ENCODE measurements around the gene UTP11. TPM values are rescaled to one million over a fixed set of nuclear protein-coding genes. Genes with fewer than 3 reads are reported as not detected.

Gene UTP11
- total RNA-seq, 2 donors from 2014 or later, result 55.7 to 92.2 TPM

DNA sequence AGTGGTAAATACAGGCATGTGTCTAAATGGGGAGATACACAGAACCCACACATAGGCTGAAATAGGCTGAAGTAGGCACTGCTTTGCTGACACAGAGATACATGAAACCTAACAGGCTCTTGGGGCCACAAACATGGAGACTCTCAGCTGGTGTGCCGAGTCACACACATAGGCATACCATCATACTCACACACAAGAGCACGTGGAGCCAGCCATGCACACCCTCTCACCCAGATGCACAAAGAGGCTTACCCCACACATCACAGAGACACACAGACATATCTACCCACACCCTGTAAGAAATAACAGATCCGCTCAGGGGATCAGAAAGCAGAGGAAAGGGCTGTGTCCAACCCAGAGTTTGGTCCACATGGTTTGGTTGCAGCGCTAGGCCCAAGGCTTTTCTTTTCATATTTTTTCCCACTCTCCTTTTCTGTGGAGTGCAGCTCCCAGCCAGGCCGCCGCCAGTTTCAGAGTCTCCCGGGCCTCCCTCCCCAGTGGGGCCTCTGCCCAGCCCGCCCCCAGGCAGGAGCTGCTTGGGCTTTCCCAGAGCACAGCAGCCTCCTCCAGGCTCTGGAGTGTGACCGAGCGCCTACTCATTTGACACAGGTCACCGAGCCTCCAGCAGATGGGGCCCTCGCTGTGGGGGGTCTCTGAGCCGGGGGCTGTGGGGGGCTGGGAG lies 38.0 kb downstream of the UTP11 start:
- no peaks in the 10 kb centered on the region for H3K9me3 Mint-ChIP-seq
- ATAC-seq, result no peak
- no peak overlapping the region for H3K27ac Mint-ChIP-seq
- H3K36me3 Mint-ChIP-seq, result no peaks in the 10 kb centered on the region
- no peak for DNase-seq (ENCODE audit: low spot score in 2 of 2)

DNA sequence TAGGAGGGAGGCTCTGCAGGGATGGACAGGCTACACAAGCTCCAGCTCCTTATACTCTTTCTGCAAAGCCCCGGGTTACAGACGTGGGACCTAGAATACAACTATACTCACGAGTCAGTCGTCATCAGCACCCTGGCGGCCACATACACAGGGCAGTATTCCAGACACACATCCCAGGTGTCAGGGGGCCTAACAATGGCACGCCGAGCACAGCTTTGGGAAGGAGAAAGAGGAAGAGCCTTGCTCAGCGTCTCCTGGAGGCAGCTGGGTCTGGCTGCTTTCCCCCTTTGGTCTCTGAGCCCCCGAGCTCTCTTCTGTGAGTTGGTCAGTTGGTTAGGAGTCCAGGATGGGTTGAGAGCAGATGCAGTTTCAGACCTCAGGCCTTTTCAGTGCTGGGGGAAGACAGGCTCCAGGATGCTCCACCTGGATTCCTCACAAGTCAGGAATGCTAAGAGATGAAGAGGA lies 38.6 kb downstream of the UTP11 start:
- Mint-ChIP-seq H3K27ac (no peak overlapping the region), H3K36me3 (no peaks in the 10 kb centered on the region), H3K9me3 (no peaks in the 10 kb centered on the region)
- ATAC-seq (no peak), DNase-seq (ENCODE audit: low spot score in 2 of 2) (no peak)

- Mint-ChIP-seq H3K36me3 (no peaks in the 10 kb centered on the region), H3K27ac (peak overlapping the region in 1 of 2 donors; percentile 60), H3K9me3 (no peaks in the 10 kb centered on the region)
- ATAC-seq (peak in 1 of 2 donors; percentile 32), DNase-seq (ENCODE audit: low spot score in 2 of 2) (no peak)
These were observed 40.3 kb downstream of the UTP11 start for GRCh38 chr1:38052750-38053415.

DNA sequence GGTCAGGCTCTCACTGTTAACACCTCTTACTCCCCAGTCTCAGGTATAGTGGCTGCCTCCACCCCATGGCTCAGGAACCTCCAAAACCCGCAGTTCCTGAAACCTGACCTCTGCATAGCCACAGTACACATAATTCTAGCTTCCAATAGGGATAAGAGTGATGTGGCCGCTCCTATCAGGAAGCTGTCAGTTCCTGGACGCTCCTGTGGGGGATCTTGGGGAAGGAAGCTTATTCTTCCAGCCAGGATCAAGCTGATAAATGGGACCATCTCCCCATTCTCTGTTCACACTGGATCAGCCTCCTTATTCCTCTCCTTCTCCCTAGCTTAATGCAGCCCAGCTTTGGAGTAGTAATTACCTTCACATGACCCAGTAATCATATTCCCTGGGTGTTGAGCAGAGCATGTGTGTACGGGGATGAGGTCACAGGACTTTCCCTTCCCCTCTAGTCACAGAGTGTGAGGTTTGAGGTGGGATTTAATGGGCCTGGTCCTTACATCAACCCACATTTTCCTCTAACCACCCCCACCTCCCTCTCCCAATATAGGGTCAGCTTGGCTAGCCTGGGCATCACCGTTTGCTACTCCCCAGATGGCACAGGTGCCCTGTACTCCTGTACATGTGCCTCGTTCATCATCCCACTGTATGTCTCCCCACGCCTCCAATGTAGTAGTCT lies 41.0 kb downstream of the UTP11 start:
- H3K36me3 Mint-ChIP-seq, result no peaks in the 10 kb centered on the region
- DNase-seq (ENCODE audit: low spot score in 2 of 2) (no peak), ATAC-seq (peak in 1 of 2 donors; percentile 14)
- no peak overlapping the region for H3K27ac Mint-ChIP-seq
- no peaks in the 10 kb centered on the region for H3K9me3 Mint-ChIP-seq

DNA sequence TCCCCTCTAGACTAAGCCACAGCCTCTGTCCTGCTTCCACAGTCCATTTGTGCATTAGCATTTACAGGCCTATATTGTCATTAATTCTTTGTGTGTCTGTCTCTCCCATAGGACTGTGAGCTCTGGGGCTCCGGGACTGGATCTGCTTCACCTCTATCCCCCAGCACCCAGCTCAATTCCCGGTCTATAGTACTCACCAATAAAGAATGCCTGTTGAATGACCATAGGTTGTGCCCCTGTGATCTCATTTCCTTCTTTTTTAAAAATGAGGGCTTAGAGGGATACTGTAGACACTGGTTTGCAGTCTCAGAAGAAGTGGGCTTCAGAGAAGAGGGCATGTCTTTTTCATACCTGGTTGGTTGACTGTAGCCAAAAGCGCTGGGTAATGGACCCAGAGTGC lies 42.9 kb downstream of the UTP11 start:
- DNase-seq (ENCODE audit: low spot score in 2 of 2) (no peak), ATAC-seq (no peak)
- Mint-ChIP-seq H3K27ac (no peak overlapping the region), H3K9me3 (no peaks in the 10 kb centered on the region), H3K36me3 (no peaks in the 10 kb centered on the region)

- DNase-seq (ENCODE audit: low spot score in 2 of 2) (no peak), ATAC-seq (no peak)
- H3K27ac Mint-ChIP-seq, result no peak overlapping the region
- no peaks in the 10 kb centered on the region for H3K36me3 Mint-ChIP-seq
- H3K9me3 Mint-ChIP-seq, result no peaks in the 10 kb centered on the region
These were observed 43.4 kb downstream of the UTP11 start for GRCh38 chr1:38055965-38056364.

GRCh38 chr1:38059635-38060250 lies 47.2 kb downstream of the UTP11 start:
- DNase-seq (ENCODE audit: low spot score in 2 of 2) (no peak), ATAC-seq (no peak)
- Mint-ChIP-seq H3K9me3 (no peaks in the 10 kb centered on the region), H3K36me3 (no peaks in the 10 kb centered on the region), H3K27ac (no peak overlapping the region)

- DNase-seq (ENCODE audit: low spot score in 2 of 2) (no peak), ATAC-seq (no peak)
- H3K27ac Mint-ChIP-seq, result no peak overlapping the region
- no peaks in the 10 kb centered on the region for H3K36me3 Mint-ChIP-seq
- no peaks in the 10 kb centered on the region for H3K9me3 Mint-ChIP-seq
These were observed 48.0 kb downstream of the UTP11 start for GRCh38 chr1:38060498-38060897.

DNA sequence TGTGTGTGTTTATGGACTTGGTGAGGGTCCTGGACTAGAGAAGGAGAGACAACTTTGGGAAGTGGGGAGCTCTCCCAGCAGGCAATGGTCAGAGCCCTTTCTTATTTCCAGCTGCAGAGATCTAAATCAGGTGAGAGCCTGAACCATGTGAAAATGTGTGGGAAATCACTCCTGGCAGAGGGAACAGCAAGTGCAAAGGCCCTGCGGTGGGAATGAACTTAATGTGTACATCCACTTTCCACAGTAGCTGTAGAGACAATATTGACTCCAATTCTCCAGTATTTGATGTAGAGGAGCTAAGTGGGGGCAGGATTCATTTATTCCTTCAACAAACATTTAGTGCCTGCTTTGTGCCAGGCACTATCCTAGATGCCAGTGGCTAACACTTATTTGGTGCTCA lies 48.8 kb downstream of the UTP11 start:
- no peaks in the 10 kb centered on the region for H3K36me3 Mint-ChIP-seq
- no peaks in the 10 kb centered on the region for H3K9me3 Mint-ChIP-seq
- no peak for DNase-seq (ENCODE audit: low spot score in 2 of 2)
- ATAC-seq, result no peak
- no peak overlapping the region for H3K27ac Mint-ChIP-seq

- H3K9me3 Mint-ChIP-seq, result no peaks in the 10 kb centered on the region
- peak in 1 of 2 donors; percentile 81 for ATAC-seq
- H3K36me3 Mint-ChIP-seq, result no peaks in the 10 kb centered on the region
- peak overlapping the region in 1 of 2 donors; percentile 29 for H3K27ac Mint-ChIP-seq
- DNase-seq (ENCODE audit: low spot score in 2 of 2), result no peak
These were observed 49.4 kb downstream of the UTP11 start for GRCh38 chr1:38061883-38062328.

- peak overlapping the region in 1 of 2 donors; percentile 29 for H3K27ac Mint-ChIP-seq
- ATAC-seq (no peak), DNase-seq (ENCODE audit: low spot score in 2 of 2) (no peak)
- H3K9me3 Mint-ChIP-seq, result no peaks in the 10 kb centered on the region
- H3K36me3 Mint-ChIP-seq, result no peaks in the 10 kb centered on the region
These were observed 50.1 kb downstream of the UTP11 start for GRCh38 chr1:38062361-38063288.

DNA sequence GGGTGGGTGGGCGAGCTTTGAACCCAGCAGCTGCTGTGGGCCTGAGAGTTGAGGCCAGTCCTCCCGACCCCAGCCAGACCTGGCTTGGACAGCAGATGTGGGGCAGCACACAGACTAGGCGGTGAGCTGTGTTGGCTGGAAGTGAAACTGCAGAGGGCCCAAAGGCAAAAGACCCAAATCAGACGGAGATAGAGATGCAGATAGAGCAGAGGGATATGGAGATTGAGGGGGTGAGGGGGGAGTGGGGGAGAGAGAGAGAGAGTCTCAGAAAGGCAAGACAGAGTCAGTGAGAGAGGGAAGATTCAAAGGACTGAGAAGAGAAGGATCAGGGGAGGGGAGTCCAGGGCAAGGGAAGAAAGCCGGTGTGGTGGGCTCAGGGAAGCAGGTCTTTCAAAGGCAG lies 51.1 kb downstream of the UTP11 start:
- no peaks in the 10 kb centered on the region for H3K9me3 Mint-ChIP-seq

GRCh38 chr1:38064197-38064903 lies 51.8 kb downstream of the UTP11 start:
- no peaks in the 10 kb centered on the region for H3K9me3 Mint-ChIP-seq
- DNase-seq (ENCODE audit: low spot score in 2 of 2) (no peak), ATAC-seq (no peak)
- no peak overlapping the region for H3K27ac Mint-ChIP-seq
- no peaks in the 10 kb centered on the region for H3K36me3 Mint-ChIP-seq

More for the DNA sequence above, 51.1 kb downstream of the UTP11 start:
- no peaks in the 10 kb centered on the region for H3K36me3 Mint-ChIP-seq
- no peak for ATAC-seq
- H3K27ac Mint-ChIP-seq, result no peak overlapping the region
- no peak for DNase-seq (ENCODE audit: low spot score in 2 of 2)

DNA sequence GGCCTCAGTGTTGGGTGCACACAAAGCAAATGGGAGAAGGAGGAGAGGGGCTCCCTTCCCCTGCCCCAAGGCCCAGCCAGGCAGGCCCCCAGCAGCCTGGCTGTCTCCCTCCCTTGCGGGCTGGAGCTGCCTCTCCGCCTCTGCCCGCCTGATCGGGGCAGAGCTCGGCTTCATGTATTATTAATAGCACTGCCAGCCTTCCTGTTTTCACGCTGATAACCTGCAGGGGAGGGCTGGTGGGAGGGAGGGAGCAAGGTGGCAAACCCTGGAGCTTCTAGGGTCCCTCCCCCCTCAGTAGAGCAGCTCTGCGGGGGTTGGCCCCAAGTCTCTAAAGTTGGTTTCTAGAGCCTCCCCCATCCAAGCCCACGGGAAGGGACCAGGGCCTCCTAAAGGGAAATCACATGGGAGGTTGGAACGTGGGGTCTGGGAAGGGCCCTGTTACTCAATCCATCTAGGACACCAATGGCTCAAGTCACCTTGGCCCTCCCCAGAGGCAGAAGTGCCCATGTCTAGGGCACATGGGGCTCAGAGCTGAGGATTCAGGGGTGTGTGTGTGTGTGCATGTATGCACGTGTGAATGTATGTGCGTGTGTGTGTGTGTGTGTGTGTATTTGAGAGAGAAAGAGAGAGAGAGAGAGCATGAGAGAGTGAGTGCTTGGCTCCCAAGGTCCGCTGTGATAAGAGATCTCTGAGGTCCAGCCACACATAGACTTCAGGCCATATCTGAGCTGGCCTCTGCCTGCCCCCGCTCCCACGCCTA lies 55.9 kb downstream of the UTP11 start:
- ATAC-seq (no peak), DNase-seq (ENCODE audit: low spot score in 2 of 2) (no peak)
- Mint-ChIP-seq H3K9me3 (no peaks in the 10 kb centered on the region), H3K27ac (no peak overlapping the region), H3K36me3 (no peaks in the 10 kb centered on the region)

- DNase-seq (ENCODE audit: low spot score in 2 of 2) (no peak), ATAC-seq (no peak)
- no peak overlapping the region for H3K27ac Mint-ChIP-seq
- H3K9me3 Mint-ChIP-seq, result no peaks in the 10 kb centered on the region
- no peaks in the 10 kb centered on the region for H3K36me3 Mint-ChIP-seq
These were observed 56.4 kb downstream of the UTP11 start for GRCh38 chr1:38068980-38069340.

All from activated naive CD4-positive, alpha-beta T cell treated with anti-CD3 and anti-CD28 coated beads, Interleukin-2, amount 50 U/mL, for 72 hours (primary cell).